HG03103 (cell line): ENCODE data around the gene A2ML1.
"Not testable (repeated sequence)": the region's sequence is repeated elsewhere in the genome, so short reads cannot be mapped to it uniquely, and the experiment has no call there.

ENCODE experiments used
- ATAC-seq: cut with Tn5 transposase; IDR thresholded peaks from one replicate; pipeline ENCODE4 v1.9.1; 2021; ENCODE audit warnings: low read depth; ENCODE audit not compliant: unreplicated experiment

The A2ML1 gene

DNA sequence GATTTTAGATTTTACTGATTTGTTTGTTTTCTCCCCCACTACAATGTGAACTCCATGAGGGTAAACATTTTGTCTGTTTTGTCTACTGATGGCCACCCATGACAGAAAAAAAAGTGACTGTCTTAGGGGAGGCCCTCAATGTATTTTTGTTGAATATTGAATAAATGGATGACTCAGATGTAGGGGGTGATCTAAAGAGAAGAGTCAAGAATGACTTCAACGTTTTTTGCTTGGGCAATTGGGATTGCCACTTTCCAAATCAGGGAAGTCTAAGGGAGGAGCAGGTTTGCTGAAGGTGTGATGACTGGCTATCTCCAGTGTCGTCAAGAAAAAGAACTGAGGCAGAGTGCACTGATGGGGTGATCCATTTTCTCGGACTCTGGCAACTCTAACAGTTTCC, 81.2 kb downstream of the A2ML1 start:
- no peak for ATAC-seq

DNA sequence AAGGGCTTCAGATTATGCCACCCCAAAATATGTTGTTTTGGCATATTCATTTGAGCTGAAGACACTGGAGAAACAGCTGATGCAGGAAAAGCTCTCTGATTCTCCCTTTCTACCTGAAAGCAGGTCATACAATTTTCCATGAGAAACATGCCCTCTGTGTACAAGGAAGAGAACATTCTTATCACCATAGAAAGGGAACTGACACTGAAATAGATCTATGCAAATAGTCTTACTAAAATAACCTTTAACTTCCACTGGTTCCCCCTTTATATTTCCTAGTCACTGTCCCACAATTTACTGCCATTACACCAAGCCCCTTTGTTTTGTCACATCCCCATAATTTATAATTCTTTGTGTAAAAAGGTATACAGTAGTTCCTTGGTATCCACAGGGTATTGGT, 82.2 kb downstream of the A2ML1 start:
- no peak for ATAC-seq

DNA sequence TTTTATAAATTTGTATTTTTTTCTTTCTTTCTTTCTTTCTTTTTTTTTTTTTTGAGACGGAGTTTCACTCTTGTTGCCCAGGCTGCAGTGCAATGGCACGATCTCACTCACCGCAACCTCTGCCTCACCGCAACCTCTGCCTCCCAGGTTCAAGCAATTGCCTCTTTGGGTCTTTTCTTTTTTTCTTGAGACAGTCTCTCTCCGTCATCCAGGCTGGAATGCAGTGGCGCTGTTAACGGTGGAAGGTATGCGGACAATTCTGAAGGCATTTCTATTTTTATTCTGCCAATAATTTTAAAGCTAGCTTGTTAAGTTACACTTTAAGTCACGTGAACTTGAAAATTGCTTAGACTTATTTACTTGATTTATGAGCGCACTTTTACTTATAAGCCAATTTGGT, 83.1 kb downstream of the A2ML1 start:
- no peak for ATAC-seq

DNA sequence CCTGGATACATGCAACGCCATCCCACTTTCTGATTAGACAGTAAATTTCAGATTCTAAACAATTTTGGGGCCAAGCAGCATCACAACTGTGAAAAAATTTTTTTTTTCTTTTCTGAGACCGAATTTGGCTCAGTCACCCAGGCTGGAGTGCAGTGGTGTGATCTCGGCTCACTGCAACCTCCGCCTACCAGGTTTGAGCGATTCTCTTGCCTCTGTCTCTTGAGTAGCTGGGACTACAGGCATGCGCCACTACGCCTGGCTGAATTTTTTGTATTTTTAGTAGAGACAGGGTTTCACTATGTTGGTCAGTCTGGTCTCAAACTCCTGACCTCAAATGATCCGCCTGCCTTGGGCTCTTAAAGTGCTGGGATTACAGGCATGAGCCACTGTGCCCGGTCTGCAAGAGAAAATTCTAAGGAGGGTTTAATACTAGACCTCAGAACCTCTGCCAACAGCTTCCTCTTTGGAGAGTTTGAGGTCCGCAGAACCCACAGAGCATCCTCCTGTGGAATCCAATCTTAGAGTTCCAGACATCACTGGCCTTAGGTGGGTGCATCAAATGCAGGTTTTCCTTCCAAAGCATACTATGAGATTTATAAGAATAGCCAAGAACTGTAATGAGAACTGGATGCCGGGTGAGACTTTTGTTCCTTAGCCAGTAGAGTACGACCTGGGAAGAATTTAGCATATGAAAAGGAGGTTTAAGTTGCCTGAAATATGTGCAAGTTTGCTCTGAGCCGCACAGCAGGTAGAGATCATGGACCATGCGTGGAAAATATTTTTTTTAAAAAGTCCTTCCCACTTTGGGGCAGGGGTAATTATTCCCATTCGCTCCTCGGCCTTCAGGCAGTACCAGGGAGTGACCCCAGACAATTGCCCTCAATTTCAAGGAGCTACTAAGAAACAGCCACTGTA, 84.1 kb downstream of the A2ML1 start:
- ATAC-seq = no peak

DNA sequence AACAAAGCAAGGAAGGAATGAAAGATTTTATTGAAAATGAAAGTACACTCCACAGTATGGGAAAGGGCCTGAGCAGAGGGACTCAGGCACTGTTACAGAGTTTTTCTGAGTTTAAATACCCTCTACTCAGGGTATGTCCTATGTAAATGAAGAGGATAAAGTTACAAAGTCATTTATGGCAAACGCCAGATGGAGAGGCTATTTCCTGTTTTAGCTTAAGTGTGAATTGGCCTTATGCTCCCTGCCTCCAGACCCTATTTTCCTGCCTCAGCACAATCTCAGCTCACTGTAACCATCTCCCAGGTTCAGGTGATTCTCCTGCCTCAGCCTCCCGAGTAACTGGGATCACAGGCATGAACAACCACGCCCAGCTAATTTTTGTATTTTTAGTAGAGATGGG, 85.1 kb downstream of the A2ML1 start:
- ATAC-seq = no peak

DNA sequence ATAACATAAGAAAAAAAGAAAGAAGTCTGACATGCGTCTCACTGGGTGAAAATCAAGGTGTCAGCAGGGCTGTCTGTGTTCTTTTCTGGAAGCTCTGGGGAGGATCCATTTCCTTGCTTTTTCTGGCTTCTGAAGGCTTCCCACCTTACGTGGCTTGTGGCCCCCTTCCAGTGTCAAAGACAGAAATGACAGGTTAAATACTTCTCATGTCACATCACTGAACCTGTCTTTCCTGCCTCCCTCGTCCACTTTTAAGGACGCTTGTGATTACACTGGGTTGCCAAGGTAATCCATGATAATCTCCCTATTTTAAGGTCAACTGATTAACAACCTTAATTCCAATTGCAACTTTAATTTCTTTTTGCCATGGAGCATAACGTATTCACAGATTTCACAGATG, 87.3 kb downstream of the A2ML1 start:
- no peak for ATAC-seq

DNA sequence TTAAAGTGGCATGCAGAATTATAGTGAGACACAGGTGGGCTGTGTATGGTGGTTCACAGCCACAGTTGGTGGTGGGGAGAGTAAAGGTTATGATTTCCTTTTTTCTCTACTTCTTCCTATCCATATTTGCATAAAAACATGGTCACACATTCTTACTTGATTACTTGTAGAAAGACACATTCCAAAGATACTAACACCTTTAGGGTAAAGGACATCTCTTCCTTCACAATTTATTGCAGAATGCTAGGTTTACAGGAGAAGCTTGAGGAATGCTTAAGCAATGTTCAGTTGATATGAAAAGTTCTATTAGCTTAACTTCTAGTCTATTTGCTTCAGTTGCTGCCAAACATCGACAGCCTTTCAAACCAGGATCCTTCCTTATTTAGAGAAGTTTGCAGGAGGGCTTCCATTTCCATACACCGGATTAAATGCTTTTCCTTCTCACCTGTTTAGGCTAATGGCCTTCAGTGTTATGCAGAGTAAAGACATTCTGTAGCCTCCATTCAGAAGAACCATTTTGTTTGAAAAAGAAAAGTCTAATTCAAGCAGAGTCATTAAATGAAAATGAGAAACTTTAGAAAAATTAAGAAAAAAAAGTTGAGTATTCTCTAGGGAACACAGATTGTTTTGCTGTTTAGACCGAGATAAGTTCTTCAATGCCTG, 89.3 kb downstream of the A2ML1 start:
- ATAC-seq = no peak

DNA sequence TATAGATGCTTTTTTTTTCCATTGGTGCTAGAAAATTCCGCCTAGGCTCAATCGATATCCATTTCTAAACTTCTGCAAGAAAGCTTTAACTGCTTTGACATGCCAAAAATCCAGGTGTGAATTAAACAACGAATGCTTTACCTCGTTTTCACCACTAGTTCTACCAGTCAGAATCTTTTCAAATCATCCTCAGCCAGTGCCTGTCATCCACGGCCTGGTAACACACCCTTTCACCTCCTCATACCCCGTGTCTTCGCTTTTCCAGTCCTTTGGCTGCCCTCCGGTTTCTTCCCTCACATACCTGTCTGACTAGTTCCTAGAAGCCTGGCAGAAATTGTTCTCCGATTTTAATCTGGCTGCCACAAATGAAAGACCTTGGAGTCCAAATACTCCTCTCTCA, 90.5 kb downstream of the A2ML1 start:
- ATAC-seq = no peak

DNA sequence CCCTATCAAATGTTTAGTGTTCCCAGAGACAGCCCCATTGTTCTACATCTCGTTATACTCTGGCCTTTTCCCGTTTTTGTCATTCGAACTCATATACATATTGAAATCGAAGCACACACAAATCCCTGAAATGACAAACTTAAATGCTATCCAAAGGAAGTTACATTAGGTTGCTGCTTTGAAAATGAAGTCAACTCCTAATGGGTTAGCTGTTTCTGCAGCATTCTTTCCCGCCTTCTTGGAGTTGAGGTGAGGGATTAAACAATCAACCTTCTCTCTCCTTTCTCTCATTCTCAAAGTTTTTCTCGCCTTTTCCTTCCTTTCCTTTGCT, 91.2 kb downstream of the A2ML1 start:
- ATAC-seq = no peak

DNA sequence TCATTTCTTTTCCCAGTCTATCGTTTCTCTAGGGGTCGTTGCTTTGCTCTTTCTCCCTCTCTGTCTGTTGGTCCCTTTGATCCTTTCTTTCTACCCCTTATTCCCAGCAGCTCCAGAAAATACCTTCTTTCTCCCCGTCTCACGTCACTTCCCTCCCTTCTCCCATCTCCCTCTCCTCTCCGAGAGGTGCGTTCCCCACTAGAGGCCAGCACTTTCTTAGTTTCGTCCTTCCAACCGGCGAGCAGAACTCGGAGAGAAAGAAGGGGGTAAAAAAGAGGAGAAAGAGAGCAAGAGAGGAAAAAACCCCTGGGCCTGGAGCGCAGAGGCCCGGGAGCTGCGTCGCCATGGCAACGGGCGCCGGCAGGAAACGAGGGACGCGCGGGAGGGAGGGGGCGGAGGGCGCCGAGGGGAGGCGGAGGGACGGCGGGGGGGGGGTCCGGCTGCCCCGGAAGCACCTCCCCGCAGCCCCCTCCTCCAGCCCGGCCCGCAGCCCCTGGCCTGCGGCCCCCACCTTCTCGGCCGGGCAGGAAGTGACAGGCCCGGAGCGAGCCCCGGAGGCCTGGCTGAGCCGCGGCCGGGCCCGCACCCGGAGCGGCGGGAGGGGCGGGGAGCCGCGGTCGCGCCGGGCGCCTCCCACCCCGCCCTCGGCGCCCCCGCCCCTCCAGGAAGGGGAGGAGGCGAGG, 91.8 kb downstream of the A2ML1 start, which contains the start of gene PHC1:
Gene PHC1 (plus strand): TSS at position 477 of the 683 bp plus-strand sequence. CDS start 3,169 bp downstream, outside the sequence.
- ATAC-seq = peak; percentile 70

DNA sequence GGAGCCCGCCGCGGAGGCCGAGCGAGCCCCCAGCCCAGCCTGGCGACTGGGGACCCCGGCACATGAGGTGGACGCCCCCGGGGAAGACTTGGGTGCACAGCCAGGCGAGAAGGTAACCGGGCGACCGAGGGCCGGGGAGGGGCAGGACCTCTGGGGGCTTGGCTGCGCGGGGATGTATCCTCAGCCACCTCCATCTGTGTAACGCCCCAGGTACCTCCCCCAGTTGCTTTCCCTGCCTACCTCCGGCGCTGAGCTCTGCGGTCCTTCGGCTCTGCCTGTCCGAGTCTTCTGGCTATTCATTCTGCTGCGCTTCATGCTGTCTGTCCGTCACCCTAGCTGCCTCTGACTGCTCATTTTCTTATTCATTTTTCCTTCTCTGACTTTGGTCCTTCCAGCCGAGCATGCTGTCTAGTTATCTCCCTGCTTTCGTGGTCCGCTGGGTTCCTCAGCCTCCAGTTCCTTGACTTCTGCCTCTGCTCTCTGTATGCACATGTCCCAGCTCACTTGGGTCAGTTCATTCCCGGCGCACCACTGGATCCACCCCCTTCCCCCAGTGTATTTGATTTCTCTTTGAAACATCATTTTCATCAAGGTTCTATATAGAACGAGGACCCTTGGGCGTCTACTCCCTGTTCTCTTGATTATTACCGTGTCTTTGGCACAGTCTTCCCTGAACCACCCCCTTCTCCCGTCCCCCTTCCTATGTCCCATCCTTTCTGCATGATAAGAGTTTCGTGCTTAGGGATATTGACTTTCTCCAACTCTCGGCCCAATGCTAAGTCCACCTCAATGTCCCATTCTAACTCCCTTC, 92.5 kb downstream of the A2ML1 start:
- peak; percentile 58 for ATAC-seq

DNA sequence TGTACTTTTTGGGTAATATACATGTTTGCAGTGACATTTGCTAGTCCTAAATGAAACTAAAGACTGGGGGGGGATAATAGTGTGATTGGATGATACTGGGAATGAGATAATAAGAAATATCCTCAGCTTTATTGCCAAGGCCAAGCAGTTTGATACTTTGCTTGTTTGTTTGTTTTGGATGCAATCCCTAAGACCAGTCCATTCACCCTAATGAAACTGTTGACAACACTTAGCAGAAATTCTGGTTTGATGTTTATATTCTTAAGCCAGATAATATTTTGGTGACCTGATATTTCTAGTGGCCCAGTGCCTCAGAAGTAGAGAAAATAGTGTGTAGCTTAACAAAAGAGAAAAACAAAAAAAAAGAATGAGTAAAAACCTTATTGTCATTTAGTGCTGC, 93.7 kb downstream of the A2ML1 start:
- no peak for ATAC-seq

DNA sequence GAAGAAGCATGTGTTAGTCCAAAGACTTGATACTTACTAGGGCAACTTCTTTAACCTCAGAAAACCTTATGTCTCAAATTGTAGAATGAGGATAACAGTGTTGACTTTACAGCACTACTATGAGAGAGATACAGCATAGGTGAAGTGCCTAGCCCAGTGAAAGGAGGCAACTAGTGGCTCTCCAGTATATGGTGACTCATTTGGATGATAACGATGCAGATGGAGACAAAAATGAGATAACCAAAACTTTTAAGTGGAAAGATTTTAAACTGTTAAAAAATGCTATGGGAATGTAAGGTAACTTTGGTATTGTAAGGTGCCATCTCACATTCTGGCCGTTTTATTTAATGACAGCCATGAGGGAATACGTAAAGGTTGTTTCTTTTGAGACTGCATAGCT, 94.6 kb downstream of the A2ML1 start:
- no peak for ATAC-seq

DNA sequence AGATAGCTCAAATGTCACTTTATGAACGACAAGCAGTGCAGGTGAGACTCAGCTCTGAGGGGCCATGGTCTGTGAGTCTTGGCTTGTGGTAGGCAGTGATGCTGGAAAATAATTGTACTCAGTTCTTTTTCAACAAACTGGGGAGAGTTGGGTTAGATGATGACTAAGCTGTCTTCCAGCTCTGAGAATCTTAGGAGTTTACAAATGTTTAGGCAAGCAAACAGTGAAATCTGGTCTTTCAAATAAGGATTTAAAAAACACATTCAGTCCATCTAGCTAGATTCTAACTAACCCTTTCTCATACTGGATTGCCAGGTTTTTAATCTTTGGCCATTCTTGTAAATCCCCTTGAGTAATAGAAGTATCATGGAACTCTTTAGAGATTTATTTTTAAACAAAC, 95.3 kb downstream of the A2ML1 start:
- no peak for ATAC-seq

DNA sequence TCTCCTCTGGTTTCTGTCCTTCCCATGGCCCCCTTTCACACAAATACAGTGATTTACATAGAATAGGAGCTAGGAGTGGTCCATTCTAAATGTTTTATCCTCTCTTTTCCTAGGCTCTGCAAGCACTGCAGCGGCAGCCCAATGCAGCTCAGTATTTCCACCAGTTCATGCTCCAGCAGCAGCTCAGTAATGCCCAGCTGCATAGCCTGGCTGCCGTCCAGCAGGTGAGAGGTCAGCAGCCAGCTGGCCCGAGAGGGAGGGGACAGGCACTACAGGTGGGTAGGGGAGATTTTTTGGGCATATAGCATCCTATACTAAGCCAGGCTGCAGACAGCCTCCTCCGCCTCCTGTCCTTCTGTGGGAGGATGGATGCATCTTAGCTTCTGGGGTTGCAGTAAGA, 97.2 kb downstream of the A2ML1 start:
- not testable (repeated sequence) for ATAC-seq

DNA sequence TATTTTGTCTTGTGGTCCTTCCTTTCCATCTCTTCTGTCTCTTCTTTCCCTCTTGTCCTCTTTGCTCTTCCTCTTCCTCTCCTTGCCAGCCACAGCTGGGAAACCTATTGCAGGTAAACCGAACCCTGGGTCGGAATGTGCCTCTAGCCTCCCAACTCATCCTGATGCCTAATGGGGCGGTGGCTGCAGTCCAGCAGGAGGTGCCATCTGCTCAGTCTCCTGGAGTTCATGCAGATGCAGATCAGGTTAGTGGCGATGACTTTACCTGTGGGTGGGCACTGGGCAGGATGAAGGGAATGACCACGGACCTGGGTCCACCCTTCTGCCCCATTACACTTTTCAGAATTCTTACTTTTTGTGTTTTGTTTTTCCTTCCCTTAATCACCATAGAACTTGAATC, 100.1 kb downstream of the A2ML1 start:
- no peak for ATAC-seq
